B cell (primary cell): ENCODE data around the gene KDM6B. TPM values are rescaled to one million over a fixed set of nuclear protein-coding genes. Genes with fewer than 3 reads are reported as not detected.

Experiments used
- ATAC-seq: fragments of 200-7000 bp; cut with Tn5 transposase; one replicate; pipeline ENCODE4 v1.10.0; 2021; ENCODE audit warnings: low read depth, mild to moderate bottlenecking, moderate number of reproducible peaks, moderate library complexity
- CTCF ChIA-PET: fragments of 350-600 bp; sonication (Branson Sonifier 250); formaldehyde crosslinking; loops from one replicate; lab custom pipeline; 2021; ENCODE audit warnings: antibody characterized with exemption, inconsistent platforms; lab: Charles Lee
- POLR2A ChIA-PET: fragments of 350-600 bp; sonication (Branson Sonifier 250); formaldehyde crosslinking; loops from one replicate; lab custom pipeline; 2021; ENCODE audit warnings: antibody characterized with exemption; lab: Charles Lee
- DNase-seq: peaks from one replicate; pipeline ENCODE4 v3.0.0; 2013
- H2AFZ ChIP-seq: 2 replicates; pipeline ENCODE4 v1.6.1; 2012; ENCODE audit warnings: mild to moderate bottlenecking, low read depth, low read length; ENCODE audit not compliant: insufficient read depth, poor library complexity, severe bottlenecking
- H3K27ac ChIP-seq, 2 donors: 1 replicate in 1 of 2; 2 replicates in 1 of 2; pipeline ENCODE4 v1.5.1; 2012 to 2013; ENCODE audit warnings: low read length in 2 of 2, mild to moderate bottlenecking in 2 of 2, moderate library complexity in 1 of 2
- H3K27me3 ChIP-seq, 4 experiments: fragments of 200-600 bp in 1 of 4; sonication (generic) in 1 of 4; replicated peaks in 1 of 4; 1 replicate in 2 of 4; 2 replicates in 2 of 4; pipeline versions ENCODE4 v1.6.1 to v1.7.0; 2013 to 2016; ENCODE audit warnings: low read length in 3 of 4, mild to moderate bottlenecking in 2 of 4, mixed read lengths in 1 of 4, moderate library complexity in 1 of 4; ENCODE audit not compliant: insufficient read depth in 4 of 4, control insufficient read depth in 3 of 4; ENCODE audit errors: control extremely low read depth in 1 of 4
- H3K36me3 ChIP-seq, 2 experiments: replicated peaks in 1 of 2; 1 replicate in 1 of 2; 2 replicates in 1 of 2; pipeline versions ENCODE4 v1.6.1 to v1.7.1; 2013; ENCODE audit warnings: low read length in 1 of 2; ENCODE audit not compliant: insufficient read depth in 2 of 2, control insufficient read depth in 1 of 2; ENCODE audit errors: control extremely low read depth in 1 of 2, extremely low read depth in 1 of 2
- H3K4me1 ChIP-seq, 2 donors: fragments of 200-600 bp in 1 of 2; sonication (generic) in 1 of 2; 1 replicate in 1 of 2; 2 replicates in 1 of 2; pipeline versions ENCODE4 v1.5.1 to v1.6.1; 2013 to 2017; ENCODE audit warnings: low read length in 2 of 2; ENCODE audit not compliant: control insufficient read depth in 2 of 2, insufficient read depth in 2 of 2
- H3K4me2 ChIP-seq: replicated peaks from 2 replicates; pipeline ENCODE3; 2012; ENCODE audit warnings: mild to moderate bottlenecking, low read depth, low read length; ENCODE audit not compliant: poor library complexity, severe bottlenecking
- H3K4me3 ChIP-seq, 5 experiments: fragments of 200-600 bp in 1 of 5; sonication (generic) in 1 of 5; 1 replicate in 3 of 5; 2 replicates in 2 of 5; pipeline versions ENCODE4 v1.5.1 to v1.7.0; 2011 to 2016; ENCODE audit warnings: low read length in 4 of 5, mild to moderate bottlenecking in 4 of 5, low read depth in 2 of 5, control low read depth in 1 of 5, moderate library complexity in 1 of 5; ENCODE audit not compliant: insufficient read depth in 1 of 5; ENCODE audit errors: control extremely low read depth in 1 of 5, extremely low read depth in 1 of 5
- H3K79me2 ChIP-seq: fragments of 200-600 bp; sonication (generic); one replicate; pipeline ENCODE4 v1.6.0; 2016; ENCODE audit warnings: low read length; ENCODE audit not compliant: control insufficient read depth, insufficient read depth
- H3K9ac ChIP-seq: fragments of 200-600 bp; sonication (generic); 2 replicates; pipeline ENCODE4 v1.6.1; 2017; ENCODE audit warnings: mild to moderate bottlenecking, low read length, moderate library complexity
- H3K9me3 ChIP-seq, 3 donors: one replicate each; pipeline versions ENCODE4 v1.6.1 to v1.7.1; 2013; ENCODE audit warnings: low read length in 2 of 3; ENCODE audit not compliant: control insufficient read depth in 2 of 3, insufficient read depth in 1 of 3; ENCODE audit errors: control extremely low read depth in 1 of 3
- H4K20me1 ChIP-seq: 2 replicates; pipeline ENCODE4 v1.6.0; 2012; ENCODE audit warnings: mild to moderate bottlenecking, low read length; ENCODE audit not compliant: insufficient read depth, control insufficient read depth, poor library complexity, severe bottlenecking
- H3K27ac Mint-ChIP-seq: one replicate; pipeline ENCODE4 v1.8.0; 2021; ENCODE audit warnings: mixed read lengths
- H3K27me3 Mint-ChIP-seq: one replicate; pipeline ENCODE4 v1.8.0; 2021; ENCODE audit warnings: mixed read lengths
- H3K4me1 Mint-ChIP-seq: one replicate; pipeline ENCODE4 v1.8.0; 2021; ENCODE audit warnings: mixed read lengths
- H3K4me3 Mint-ChIP-seq: one replicate; pipeline ENCODE4 v1.8.0; 2021; ENCODE audit warnings: mixed read lengths
- H3K9me3 Mint-ChIP-seq: one replicate; pipeline ENCODE4 v1.8.0; 2022; ENCODE audit warnings: mixed read lengths; ENCODE audit not compliant: insufficient read depth
- EZH2 ChIP-seq: IDR thresholded peaks from 2 replicates; pipeline ENCODE4 v1.6.1; 2012; ENCODE audit warnings: borderline replicate concordance, low read depth, mild to moderate bottlenecking, moderate library complexity, low read length; ENCODE audit not compliant: insufficient read depth, poor library complexity, severe bottlenecking
- WGBS: methylation state at CpG from one replicate; pipeline ENCODE4 v1.1.5; 2013; ENCODE audit warnings: missing lambda C conversion rate; ENCODE audit not compliant: insufficient coverage; 5-methylcytosine and 5-hydroxymethylcytosine counted together
- intact Hi-C: fragments of 100-400 bp; cut with micrococcal nuclease; formaldehyde crosslinking; loops from one replicate; pipeline ENCODE4 v1.10.0; 2022
- polyA plus RNA-seq: library from polyadenylated mRNA; depleted of rRNA; stranded (reverse); fragments of >200 nt; gene quantifications from 2 replicates; pipeline ENCODE4 v1.2.3, GENCODE V29; 2012
- total RNA-seq, 2 donors: library from RNA; stranded (reverse); fragments of 120-200 nt in 1 of 2; gene quantifications; 1 replicate in 1 of 2; 2 replicates in 1 of 2; pipeline versions ENCODE4 v1.2.3 to v1.2.4, GENCODE V29; 2013 to 2022
- TF ChIP-seq, protein P1 (sequence below): fragments of 200-600 bp; IDR thresholded peaks from one replicate; pipeline ENCODE4 v1.8.0; 2022; ENCODE audit warnings: antibody characterized with exemption, mild to moderate bottlenecking

KDM6B gene
- total and polyA plus RNA-seq, 2 donors (not counting 1 experiment from before 2014, with no cell fraction given), result 18.6 to 110 TPM

GRCh38 chr17:7803981-7804380 lies 30.0 kb upstream of the KDM6B start:
- no peak overlapping the region for H2AFZ ChIP-seq
- intact Hi-C loops, result no loop called here
- H3K27ac ChIP-seq, result no peak overlapping the region
- H3K4me1 Mint-ChIP-seq, result no peaks in the 10 kb centered on the region
- H3K27me3 Mint-ChIP-seq, result peaks cover 29% of the 10 kb centered on the region
- H3K4me3 Mint-ChIP-seq, result no peak overlapping the region
- no peaks in the 10 kb centered on the region for H3K9me3 ChIP-seq
- H3K4me3 ChIP-seq, result no peak overlapping the region
- no peaks in the 10 kb centered on the region for H3K4me1 ChIP-seq
- no peaks in the 10 kb centered on the region for H4K20me1 ChIP-seq
- no peaks in the 10 kb centered on the region for H3K79me2 ChIP-seq
- no peak overlapping the region for H3K27ac Mint-ChIP-seq
- TF ChIP-seq EZH2, result no peak
- TF ChIP-seq, protein P1, sequence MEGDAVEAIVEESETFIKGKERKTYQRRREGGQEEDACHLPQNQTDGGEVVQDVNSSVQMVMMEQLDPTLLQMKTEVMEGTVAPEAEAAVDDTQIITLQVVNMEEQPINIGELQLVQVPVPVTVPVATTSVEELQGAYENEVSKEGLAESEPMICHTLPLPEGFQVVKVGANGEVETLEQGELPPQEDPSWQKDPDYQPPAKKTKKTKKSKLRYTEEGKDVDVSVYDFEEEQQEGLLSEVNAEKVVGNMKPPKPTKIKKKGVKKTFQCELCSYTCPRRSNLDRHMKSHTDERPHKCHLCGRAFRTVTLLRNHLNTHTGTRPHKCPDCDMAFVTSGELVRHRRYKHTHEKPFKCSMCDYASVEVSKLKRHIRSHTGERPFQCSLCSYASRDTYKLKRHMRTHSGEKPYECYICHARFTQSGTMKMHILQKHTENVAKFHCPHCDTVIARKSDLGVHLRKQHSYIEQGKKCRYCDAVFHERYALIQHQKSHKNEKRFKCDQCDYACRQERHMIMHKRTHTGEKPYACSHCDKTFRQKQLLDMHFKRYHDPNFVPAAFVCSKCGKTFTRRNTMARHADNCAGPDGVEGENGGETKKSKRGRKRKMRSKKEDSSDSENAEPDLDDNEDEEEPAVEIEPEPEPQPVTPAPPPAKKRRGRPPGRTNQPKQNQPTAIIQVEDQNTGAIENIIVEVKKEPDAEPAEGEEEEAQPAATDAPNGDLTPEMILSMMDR, result no peak
- ChIA-PET CTCF (no interaction called here), POLR2A (no interaction called here)
- H3K27me3 ChIP-seq, result peaks cover 0 to 5% (median 0%) of the 10 kb centered on the region in 4 experiments
- DNase-seq (no peak), ATAC-seq (no peak)
- H3K4me2 ChIP-seq, result no peak overlapping the region
- no peaks in the 10 kb centered on the region for H3K9me3 Mint-ChIP-seq
- no peaks in the 10 kb centered on the region for H3K36me3 ChIP-seq
- H3K9ac ChIP-seq, result no peak overlapping the region
- 79% methylated on average over 6 of the region's 13 CpGs for WGBS

DNA sequence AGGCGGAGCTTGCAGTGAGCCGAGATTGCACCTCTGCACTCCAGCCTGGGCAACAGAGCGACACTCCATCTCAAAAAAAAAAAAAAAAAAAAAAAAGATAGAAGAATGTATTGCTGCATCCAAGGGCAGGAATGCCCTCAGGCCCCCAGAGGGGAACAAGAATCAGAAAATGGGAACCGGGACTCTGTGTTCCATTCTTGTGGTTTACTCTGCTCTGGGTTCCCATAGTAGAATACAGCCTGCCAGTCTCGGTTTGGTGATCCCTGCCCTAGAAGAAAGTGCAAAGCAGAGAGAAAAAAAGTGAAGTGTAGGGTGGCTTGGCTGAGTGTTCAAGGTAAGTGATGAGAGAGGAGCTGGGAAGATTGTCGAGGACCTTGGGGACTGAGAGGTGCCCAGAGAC lies 27.4 kb upstream of the KDM6B start:
- no peak overlapping the region for H3K4me3 Mint-ChIP-seq
- CTCF ChIA-PET, result no interaction called here
- intact Hi-C loops, result no loop called here
- Histone ChIP-seq H4K20me1 (no peaks in the 10 kb centered on the region), H3K4me2 (no peak overlapping the region), H3K27me3 (peaks cover 0 to 5% (median 0%) of the 10 kb centered on the region in 4 experiments), H3K79me2 (no peaks in the 10 kb centered on the region), H3K9ac (no peak overlapping the region), H3K4me3 (no peak overlapping the region), H2AFZ (no peak overlapping the region), H3K27ac (no peak overlapping the region), H3K36me3 (no peaks in the 10 kb centered on the region), H3K4me1 (no peaks in the 10 kb centered on the region), H3K9me3 (no peaks in the 10 kb centered on the region)
- POLR2A ChIA-PET, result no interaction called here
- no peaks in the 10 kb centered on the region for H3K4me1 Mint-ChIP-seq
- no peaks in the 10 kb centered on the region for H3K9me3 Mint-ChIP-seq
- ATAC-seq (no peak), DNase-seq (no peak)
- H3K27ac Mint-ChIP-seq, result no peak overlapping the region
- H3K27me3 Mint-ChIP-seq, result peaks cover 33% of the 10 kb centered on the region
- WGBS, result 57% methylated on average over 3 of the region's 6 CpGs
- TF ChIP-seq, protein P1, result no peak
- no peak for TF ChIP-seq EZH2
